ENCODE data around the gene MICU1. TPM values are rescaled to one million over a fixed set of nuclear protein-coding genes. Genes with fewer than 3 reads are reported as not detected.
A peak's percentile ranks its signal among the peaks of the same experiment; 100 is the strongest.
"Not testable (repeated sequence)": the region's sequence is repeated elsewhere in the genome, so short reads cannot be mapped to it uniquely, and the experiment has no call there.

MICU1 gene
- polyA plus RNA-seq, 1 donor, result 79.2 TPM

DNA sequence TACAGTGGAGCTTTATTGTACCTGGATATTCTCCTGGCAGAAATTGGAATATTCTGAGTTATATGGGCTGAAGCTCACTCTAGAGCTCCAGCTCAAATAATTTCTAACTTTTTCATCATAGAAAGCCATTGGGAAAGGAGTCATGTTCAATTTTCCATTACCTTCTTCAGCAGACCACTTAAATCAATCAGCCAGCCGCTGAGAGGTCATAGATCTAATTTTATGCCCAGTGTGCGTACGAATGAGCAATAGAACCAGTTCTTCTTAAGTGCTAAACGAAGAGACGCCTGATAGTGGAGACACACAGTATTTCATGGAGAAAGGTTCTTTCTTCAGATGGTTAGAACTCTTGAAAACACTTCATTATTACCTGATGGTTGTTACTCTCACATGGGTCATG lies 236.2 kb downstream of the MICU1 start:
- no peak for DNase-seq

DNA sequence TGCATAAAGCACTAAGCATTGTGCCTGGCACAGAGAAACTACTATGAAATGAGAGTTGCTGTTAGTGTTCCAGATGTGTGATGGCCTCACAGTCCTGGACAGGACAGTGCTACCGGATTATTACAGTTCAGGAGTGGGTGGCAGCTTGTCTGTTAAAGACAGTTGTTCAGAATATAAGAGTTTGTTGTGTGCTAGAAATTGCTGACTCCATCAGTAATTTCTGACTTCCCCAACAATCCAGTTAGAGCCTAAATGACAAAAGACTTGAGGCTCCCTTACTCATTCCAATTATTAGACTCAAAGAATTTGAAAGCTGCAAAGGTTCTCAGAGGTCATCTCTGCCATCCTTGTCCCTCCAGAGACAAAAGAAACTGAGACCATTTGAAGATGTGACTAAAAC lies 236.9 kb downstream of the MICU1 start:
- no peak for DNase-seq

GRCh38 chr10:72388062-72388461 lies 237.8 kb downstream of the MICU1 start:
- DNase-seq, result no peak

DNA sequence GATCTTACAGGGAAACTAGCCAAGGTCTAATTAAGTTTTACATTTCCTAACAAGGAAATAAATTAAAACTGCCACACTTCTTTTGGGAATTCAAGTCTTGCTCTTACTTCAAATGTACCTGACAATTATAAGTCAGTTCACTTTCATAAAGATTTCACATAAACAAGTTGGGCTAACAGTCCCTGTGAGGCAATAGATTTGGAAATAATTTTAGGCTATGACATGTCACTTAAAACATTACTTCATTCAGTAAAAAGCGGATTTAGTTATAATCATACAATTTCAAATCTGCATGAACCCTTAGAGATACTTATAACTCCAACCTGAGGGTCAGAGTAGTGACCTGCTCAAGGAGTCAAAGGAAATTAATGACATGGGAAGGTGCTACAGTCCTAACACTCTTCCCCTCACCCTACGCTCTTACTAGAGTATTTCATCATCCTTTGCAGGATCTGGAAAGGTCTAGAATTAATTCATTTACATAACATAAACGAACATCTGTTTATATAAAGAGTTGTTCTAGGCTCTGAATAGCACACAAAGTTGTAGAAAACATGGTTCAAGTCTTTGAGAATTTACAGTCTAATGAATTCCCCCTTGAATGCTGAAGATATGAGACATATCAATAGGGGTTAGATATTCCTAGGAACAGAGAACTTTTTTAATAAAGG lies 238.8 kb downstream of the MICU1 start:
- no peak for DNase-seq

GRCh38 chr10:72385724-72386123 lies 240.2 kb downstream of the MICU1 start:
- no peak for DNase-seq

- DNase-seq, result not testable (repeated sequence)
These were observed 240.9 kb downstream of the MICU1 start for GRCh38 chr10:72384982-72385381.

DNA sequence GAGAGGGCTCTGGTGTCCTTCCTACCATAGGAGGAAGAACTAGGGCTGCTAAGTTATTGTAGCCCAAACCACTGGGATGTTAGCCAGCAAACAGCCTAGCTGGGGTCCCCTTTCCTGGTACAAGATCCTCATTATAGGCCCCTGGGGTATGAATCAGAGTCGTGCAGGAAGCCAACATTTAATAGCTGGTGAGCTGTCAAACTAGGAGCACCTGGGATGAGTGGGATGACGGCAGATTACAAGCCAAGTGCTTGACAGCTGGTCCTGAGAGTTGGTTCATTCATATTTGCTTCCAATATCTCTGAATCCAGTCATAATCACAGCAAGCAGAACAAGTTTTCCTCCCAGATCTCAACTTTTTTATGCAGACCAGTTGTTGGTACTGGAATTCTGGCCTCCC lies 246.1 kb downstream of the MICU1 start:
- DNase-seq, result no peak

GRCh38 chr10:72379062-72379461 lies 246.8 kb downstream of the MICU1 start:
- DNase-seq, result no peak

DNA sequence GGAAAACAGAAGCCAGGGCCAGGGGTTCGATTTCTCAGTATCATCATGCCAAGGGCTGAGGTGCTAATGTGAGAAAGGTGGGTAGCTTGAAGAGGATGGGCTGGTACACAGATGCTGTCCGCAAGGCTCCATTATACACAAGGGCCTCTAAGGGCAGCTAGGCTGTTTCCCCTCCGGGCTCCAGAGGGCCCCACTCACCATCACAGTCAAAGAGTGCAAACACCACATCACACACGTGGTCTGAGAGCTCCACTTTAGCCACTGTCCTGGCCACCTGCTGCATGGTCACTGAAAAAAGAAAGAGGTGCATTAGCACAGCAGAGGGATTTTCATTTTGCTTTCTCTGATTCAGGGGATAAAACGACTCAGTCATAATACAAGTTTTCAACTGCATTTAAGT lies 250.3 kb downstream of the MICU1 start:
- no peak for DNase-seq

DNA sequence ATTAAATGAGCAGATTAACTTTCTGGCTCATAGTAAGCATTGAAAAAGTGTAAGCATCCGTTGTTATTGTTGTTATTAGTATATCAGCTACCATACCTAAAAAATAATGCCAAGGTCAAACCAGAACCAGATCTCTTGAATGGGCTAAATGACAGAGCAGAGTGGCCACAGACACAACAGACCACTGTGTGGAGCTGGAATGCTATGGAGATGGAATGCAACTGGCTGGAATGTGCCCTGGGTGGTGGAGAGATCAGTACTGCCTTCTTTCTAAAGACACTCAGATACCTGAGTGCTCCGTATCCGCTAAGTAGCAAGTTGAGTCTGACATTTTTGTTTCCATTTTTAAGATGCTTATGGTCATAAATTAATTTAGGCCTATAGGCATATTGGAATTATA lies 250.7 kb downstream of the MICU1 start:
- DNase-seq, result no peak

DNA sequence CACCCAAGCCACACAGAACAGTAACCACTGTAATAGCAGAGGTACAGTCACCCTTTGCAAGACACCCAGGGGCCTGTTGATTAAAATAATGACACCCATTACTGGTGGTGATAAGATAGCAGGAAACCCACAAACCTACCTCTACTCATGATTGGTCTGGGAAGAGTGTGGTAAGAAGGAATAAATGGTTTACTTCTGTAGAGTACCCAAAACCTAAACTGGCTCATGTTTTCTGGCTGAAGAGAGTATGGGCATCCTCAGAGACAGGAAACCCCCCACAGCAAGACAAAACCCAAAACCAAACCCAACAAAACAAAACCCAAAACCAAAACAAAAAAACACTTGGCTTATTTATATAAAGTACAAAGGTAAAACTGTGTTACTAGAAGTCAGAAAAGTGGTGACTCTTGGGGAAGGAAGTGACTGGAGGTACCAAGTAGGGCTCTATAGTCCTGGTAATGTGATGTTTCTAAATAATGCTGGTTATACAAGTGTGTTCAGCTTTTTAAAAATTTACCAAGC lies 255.6 kb downstream of the MICU1 start:
- DNase-seq, result no peak

DNA sequence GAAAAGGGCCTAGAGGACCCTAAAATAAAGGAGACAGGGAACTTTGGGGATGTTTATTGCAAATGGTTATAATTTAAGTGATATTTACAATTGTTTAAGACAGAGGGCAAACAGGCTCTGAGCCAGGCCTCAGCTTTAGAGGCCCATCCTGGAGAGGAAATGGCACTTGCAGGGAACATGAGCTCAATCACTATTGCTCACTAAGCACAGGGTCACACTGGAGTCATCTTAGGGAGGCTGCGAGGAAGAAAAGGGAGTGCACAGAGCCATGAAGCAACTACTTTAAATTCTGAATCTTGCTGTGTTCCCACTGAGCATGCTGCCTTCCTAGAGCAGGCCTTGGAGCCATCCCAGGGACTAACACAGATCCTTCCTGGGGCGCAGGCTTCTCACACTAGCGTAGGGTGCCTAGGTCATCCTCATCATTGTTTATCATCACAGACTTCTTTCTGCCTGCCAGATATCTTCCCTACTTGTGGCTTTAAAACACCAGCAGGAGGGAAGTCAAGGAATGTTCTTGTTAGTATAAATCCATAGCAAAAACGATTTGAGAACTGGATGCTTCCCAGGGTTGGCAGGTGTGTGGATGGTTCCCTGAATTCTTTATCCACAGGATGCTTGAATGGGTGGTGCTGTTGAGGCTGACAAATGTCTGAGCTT lies 258.4 kb downstream of the MICU1 start:
- DNase-seq, result peak; percentile 17

GRCh38 chr10:72365106-72365895 lies 260.6 kb downstream of the MICU1 start:
- no peak for DNase-seq

DNA sequence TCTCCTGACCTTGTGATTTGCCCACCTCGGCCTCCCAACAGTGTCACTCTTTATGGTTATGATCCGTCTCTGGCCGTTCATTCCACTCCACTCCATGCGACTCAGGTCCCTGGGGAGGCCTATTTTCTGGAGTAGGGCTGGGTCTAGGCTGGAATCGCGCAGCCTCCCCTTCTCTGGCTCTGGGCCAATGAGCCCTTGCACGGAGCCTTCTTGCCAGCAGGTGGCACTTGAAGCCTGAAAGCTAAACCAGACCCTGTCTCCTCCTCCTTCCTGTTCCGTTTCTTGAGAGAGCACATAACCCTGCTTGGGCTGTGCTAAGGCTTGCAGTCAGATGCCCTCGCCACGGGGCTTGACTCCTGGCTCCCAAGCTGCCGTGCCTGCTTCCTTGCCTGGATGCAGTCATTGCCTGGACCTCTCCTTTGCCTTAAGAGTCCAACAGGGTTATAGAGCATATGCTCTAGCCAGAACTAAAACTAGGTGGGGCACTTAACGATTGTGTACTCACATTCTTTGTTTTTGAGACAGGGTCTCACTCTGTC lies 261.6 kb downstream of the MICU1 start:
- peak; percentile 90 for DNase-seq

DNA sequence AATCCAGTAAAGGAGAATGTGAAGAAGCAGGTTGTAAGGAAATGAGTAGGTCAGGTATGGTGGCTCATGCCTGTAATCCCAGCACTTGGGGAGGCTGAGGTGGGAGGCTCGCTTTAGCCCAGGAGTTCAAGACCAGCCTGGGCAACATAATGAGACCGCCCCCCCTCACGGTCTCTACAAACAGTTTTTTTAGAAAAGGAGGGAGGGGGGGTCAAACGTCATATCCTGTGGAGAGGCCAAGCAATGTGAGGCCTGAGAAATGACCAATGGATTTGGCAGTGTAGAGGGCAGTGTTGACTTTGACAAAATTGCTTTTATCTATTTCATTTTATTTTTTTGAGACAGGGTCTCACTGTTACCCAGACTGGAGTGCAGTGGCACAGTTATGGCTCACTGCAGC lies 268.9 kb downstream of the MICU1 start:
- no peak for DNase-seq

- no peak for DNase-seq
These were observed 269.8 kb downstream of the MICU1 start for GRCh38 chr10:72356115-72356514.

DNA sequence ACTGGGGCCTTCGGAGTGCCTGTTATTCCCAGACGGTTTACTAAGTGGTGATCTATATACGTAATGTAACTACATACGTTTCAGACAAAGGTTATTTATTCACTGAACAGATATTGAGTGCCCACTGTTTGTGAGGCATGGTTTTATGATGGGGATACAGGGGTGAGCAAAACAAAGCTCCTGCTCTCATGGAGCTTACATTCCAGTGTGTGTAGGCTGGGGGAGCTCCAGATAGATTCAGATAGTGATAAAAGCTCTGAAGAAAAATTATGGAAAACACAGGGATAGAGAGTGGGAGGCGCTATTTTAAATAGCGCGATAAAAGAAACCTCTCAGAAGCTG lies 270.7 kb downstream of the MICU1 start:
- DNase-seq, result no peak

DNA sequence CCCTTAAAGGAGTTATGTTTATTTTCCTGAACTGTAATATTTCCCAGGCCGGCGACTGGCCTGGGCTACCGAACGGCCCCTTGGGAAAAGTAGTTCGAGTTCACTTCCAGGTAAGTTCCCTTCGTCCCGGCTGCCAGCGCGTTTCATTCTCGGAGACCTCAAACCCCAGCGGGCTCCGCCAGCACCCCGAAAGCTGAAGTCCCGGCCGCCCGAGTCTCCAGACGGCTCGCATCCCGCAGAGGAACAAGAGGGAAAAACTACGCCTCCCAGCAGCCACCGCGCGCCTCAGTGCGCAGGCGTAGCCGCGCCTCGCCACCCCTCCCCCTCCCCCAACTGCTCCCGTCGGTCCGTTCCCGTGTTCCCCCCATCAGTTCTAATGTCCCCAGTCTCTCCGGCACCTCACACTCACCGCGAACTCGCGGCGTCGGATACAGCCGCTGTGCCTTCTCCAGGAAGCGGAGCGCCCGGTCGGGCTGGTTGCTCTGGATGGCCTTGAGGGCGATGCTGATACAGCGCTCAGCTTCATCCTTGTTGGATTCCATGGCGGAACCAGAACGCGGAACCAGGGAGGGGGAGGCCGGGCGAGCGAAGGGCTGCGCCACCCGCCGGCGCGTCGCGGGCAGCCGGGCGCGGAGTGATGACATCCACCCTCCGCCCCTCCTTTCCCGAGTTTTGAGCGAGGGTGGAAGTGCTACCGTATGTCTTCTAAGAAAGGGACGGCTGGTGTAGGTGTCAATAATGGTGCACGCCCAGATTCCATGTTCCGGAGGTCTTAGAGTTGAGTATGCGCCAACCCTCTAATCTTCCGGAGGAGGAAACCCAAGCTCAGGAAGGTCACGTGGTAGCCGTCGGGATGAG lies 271.3 kb downstream of the MICU1 start, which contains the start of gene DNAJB12:
Gene DNAJB12, minus strand, starts transcription at position 564 of the 858 bp plus-strand sequence. Its CDS starts 22 bp downstream, at position 542.
- peak; percentile 94 for DNase-seq

GRCh38 chr10:72353965-72354355 lies 271.9 kb downstream of the MICU1 start:
- DNase-seq, result no peak

DNA sequence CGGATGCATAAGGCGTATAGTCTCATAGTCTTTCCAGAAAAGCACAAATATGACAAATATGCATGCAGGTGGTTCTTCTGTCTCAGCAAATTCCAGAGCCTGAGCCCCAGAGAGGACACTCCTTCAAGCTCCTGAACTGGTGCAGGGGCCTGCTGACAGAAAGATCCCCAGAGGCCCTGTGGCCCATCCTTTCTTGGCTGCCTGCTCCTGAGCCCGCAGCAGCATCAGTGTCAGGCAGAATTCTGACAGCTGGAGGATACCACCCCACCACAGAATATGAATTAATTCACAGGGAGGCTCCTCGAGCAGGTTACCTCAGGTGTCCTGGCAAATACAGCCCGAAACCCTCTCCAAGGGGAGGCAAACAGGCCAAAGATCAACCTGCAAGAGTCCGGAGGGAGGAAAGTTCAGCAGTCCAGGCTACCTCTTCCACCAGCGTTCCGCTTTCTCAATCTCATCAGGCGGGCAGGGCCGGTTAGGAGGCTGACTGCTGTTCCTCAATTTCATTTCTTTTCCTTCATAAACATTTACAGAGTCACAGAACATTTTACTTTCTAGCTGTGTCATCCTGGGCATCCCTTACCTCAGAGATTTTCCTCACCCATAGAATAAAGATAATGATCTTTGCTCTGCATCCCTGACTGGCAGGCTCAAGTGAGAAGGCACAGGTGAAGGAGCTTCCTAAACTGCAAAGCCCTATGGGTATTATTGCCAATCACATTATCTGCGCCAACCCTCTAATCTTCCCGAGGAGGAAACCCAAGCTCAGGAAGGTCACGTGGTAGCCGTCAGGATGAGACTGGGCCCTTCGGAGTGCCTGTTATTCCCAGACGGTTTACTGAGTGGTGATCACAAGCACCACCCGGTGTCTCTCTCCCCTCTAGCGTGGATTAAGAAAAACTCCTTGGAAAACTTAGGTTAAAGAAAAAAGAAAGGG lies 272.6 kb downstream of the MICU1 start:
- DNase-seq, result no peak

DNA sequence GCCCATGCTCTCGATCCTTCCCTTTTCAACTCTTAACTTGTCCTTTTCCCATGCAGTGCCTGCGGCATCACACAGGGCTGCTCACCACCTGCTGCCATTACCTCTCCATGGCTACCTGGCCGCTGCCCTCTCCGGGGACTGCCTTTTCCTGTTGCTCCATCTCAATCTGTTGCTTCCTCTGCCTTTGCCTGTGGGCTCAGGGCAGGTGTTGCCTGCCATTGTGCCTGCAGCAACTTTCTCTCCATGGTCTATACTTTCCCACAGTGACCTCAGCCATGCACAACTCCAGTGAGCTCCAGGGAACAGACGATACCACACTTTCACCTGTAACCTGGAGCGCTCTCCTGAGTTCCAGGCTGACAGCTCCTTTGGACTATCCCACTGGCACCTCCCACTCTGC lies 274.4 kb downstream of the MICU1 start:
- no peak for DNase-seq

Data from left kidney (tissue), 2 donors.